IMR-90 (cell line): ENCODE measurements around the gene FER. TPM values are rescaled to one million over a fixed set of nuclear protein-coding genes. Genes with fewer than 3 reads are reported as not detected.

Experiments used
- ATAC-seq: fragments of 200-7000 bp; cut with Tn5 transposase; 2 replicates; pipeline ENCODE4 v1.9.1; 2020; ENCODE audit warnings: low read depth, mild to moderate bottlenecking, moderate library complexity
- BruUV-seq: library from RNA; stranded (reverse); fragments of 400-500 nt; replicated peaks from 2 replicates; lab custom pipeline; 2021; lab: Mats Ljungman, UMichigan
- CTCF ChIA-PET: fragments of 300-600 bp; formaldehyde crosslinking; extraction: SDS; loops from one replicate; lab custom pipeline; 2021; ENCODE audit warnings: antibody characterized with exemption; lab: Yijun Ruan, JAX
- POLR2A ChIA-PET: fragments of 300-600 bp; sonication (Branson Sonifier 250); formaldehyde crosslinking; loops from one replicate; lab custom pipeline; 2022; ENCODE audit warnings: antibody characterized with exemption; ENCODE audit not compliant: unreplicated experiment; lab: Charles Lee
- DNase-seq: peaks from one replicate; pipeline ENCODE4 v3.0.0; 2013
- H2AFZ ChIP-seq: replicated peaks from 2 replicates; pipeline ENCODE3; 2013; ENCODE audit warnings: low read length, mild to moderate bottlenecking; ENCODE audit not compliant: poor library complexity
- H2AK5ac ChIP-seq: 2 replicates; pipeline ENCODE4 v1.6.1; 2013; ENCODE audit warnings: low read depth, low read length, inconsistent platforms
- H2AK9ac ChIP-seq: replicated peaks from 2 replicates; pipeline ENCODE3; 2013; ENCODE audit warnings: mild to moderate bottlenecking, low read depth, low read length, moderate library complexity; ENCODE audit not compliant: poor library complexity
- H2BK120ac ChIP-seq: 2 replicates; pipeline ENCODE4 v1.6.1; 2013; ENCODE audit warnings: low read depth, low read length, inconsistent platforms
- H2BK15ac ChIP-seq: 3 replicates; pipeline ENCODE4 v1.6.1; 2013; ENCODE audit warnings: low read depth, low read length, inconsistent platforms
- H2BK20ac ChIP-seq: 2 replicates; pipeline ENCODE4 v1.6.1; 2013; ENCODE audit warnings: low read depth, mild to moderate bottlenecking, inconsistent platforms, low read length, moderate library complexity
- H2BK5ac ChIP-seq: 2 replicates; pipeline ENCODE4 v1.6.1; 2013; ENCODE audit warnings: mild to moderate bottlenecking, low read depth, low read length, inconsistent platforms; ENCODE audit not compliant: poor library complexity, severe bottlenecking
- H3K14ac ChIP-seq: replicated peaks from 2 replicates; pipeline ENCODE4 v1.6.1; 2013; ENCODE audit warnings: low read depth, low read length, inconsistent platforms
- H3K18ac ChIP-seq: 2 replicates; pipeline ENCODE4 v1.6.1; 2013; ENCODE audit warnings: low read depth, low read length, control low read depth
- H3K23ac ChIP-seq: 2 replicates; pipeline ENCODE4 v1.6.1; 2013; ENCODE audit warnings: low read depth, low read length, inconsistent platforms
- H3K27ac ChIP-seq: 2 replicates; pipeline ENCODE4 v1.5.1; 2013; ENCODE audit warnings: mild to moderate bottlenecking, control low read depth, low read length; ENCODE audit not compliant: insufficient read depth
- H3K27me3 ChIP-seq: 2 replicates; pipeline ENCODE4 v1.6.1; 2013; ENCODE audit warnings: low read length; ENCODE audit not compliant: control insufficient read depth, insufficient read depth
- H3K36me3 ChIP-seq: 2 replicates; pipeline ENCODE4 v1.6.1; 2013; ENCODE audit warnings: low read length, mixed read lengths; ENCODE audit not compliant: control insufficient read depth, insufficient read depth
- H3K4ac ChIP-seq: 2 replicates; pipeline ENCODE4 v1.6.1; 2013; ENCODE audit warnings: low read depth, low read length, inconsistent platforms
- H3K4me1 ChIP-seq: 2 replicates; pipeline ENCODE4 v1.6.1; 2013; ENCODE audit warnings: low read length, mixed read lengths; ENCODE audit not compliant: control insufficient read depth, insufficient read depth
- H3K4me2 ChIP-seq: 2 replicates; pipeline ENCODE4 v1.6.1; 2013; ENCODE audit warnings: low read depth, mild to moderate bottlenecking, control low read depth, low read length, moderate library complexity
- H3K4me3 ChIP-seq: 2 replicates; pipeline ENCODE4 v1.5.1; 2013; ENCODE audit warnings: low read depth, mild to moderate bottlenecking, control low read depth, low read length, moderate library complexity; ENCODE audit not compliant: insufficient read depth
- H3K56ac ChIP-seq: 2 replicates; pipeline ENCODE4 v1.6.1; 2013; ENCODE audit warnings: low read length, inconsistent platforms; ENCODE audit not compliant: insufficient read depth; ENCODE audit errors: extremely low read depth
- H3K79me1 ChIP-seq, 2 experiments: 2 replicates each; pipeline ENCODE4 v1.6.1; 2013; ENCODE audit warnings: low read length in 2 of 2, inconsistent platforms in 1 of 2, low read depth in 1 of 2
- H3K9ac ChIP-seq: 2 replicates; pipeline ENCODE4 v1.6.1; 2013; ENCODE audit warnings: low read depth, low read length, control low read depth
- H3K9me1 ChIP-seq: 2 replicates; pipeline ENCODE4 v1.6.1; 2013; ENCODE audit warnings: low read length, inconsistent platforms; ENCODE audit not compliant: insufficient read depth
- H3K9me3 ChIP-seq: 2 replicates; pipeline ENCODE4 v1.6.1; 2013; ENCODE audit warnings: low read length; ENCODE audit not compliant: control insufficient read depth, insufficient read depth
- H4K20me1 ChIP-seq: 2 replicates; pipeline ENCODE4 v1.6.1; 2013; ENCODE audit warnings: low read length, inconsistent platforms; ENCODE audit not compliant: insufficient read depth
- H4K5ac ChIP-seq: 2 replicates; pipeline ENCODE4 v1.6.1; 2013; ENCODE audit warnings: mild to moderate bottlenecking, low read depth, low read length, control low read depth
- H4K8ac ChIP-seq, 2 experiments: 2 replicates each; pipeline ENCODE4 v1.6.1; 2013; ENCODE audit warnings: low read depth in 2 of 2, low read length in 2 of 2, control low read depth in 1 of 2, inconsistent platforms in 1 of 2
- H4K91ac ChIP-seq: 2 replicates; pipeline ENCODE4 v1.6.1; 2013; ENCODE audit warnings: low read depth, low read length, inconsistent platforms; ENCODE audit not compliant: insufficient read depth
- NFE2L2 ChIP-seq: fragments of 150-350 bp; IDR thresholded peaks from 2 replicates; pipeline ENCODE4 v1.6.1; 2016; ENCODE audit warnings: low read depth, mild to moderate bottlenecking, low read length
- WGBS, 2 experiments: methylation state at CpG; one replicate each; pipeline versions ENCODE4 v1.1.5 to v1.1.7; 2013; ENCODE audit warnings: missing lambda C conversion rate in 2 of 2; ENCODE audit not compliant: insufficient read length in 1 of 2; ENCODE audit errors: extremely low coverage in 2 of 2; 5-methylcytosine and 5-hydroxymethylcytosine counted together
- dilution Hi-C: fragments of 300-500 bp; cut with HindIII; formaldehyde crosslinking; loops from one replicate; pipeline ENCODE4 v1.14.3; 2018; ENCODE audit warnings: low sequenced_read_pairs; ENCODE audit not compliant: unreplicated experiment
- in situ Hi-C: fragments of 300-500 bp; cut with MboI; formaldehyde crosslinking; loops from 3 replicates; pipeline ENCODE4 v1.14.3; 2019; ENCODE audit warnings: low sequenced_read_pairs, inconsistent platforms, mixed read lengths
- intact Hi-C: fragments of 100-400 bp; cut with micrococcal nuclease; formaldehyde crosslinking; loops from 2 replicates; pipeline ENCODE4 v1.10.0; 2022
- polyA plus RNA-seq, 3 experiments: library from polyadenylated mRNA; depleted of rRNA; stranded (reverse); fragments of >200 nt; gene quantifications; 2 replicates each; pipeline ENCODE4 v1.2.3, GENCODE V29; 2012; ENCODE audit warnings: low replicate concordance in 1 of 3
- total RNA-seq: library from RNA; depleted of rRNA; stranded (reverse); fragments of >200 nt; gene quantifications from 2 replicates; pipeline ENCODE4 v1.2.3, GENCODE V29; 2012
- TF ChIP-seq, protein P1 (sequence below): fragments of 150-350 bp; IDR thresholded peaks from 2 replicates; pipeline ENCODE4 v1.6.1; 2016; ENCODE audit warnings: low read depth, mild to moderate bottlenecking, low read length, moderate library complexity, borderline replicate concordance

FER gene
- total and polyA plus RNA-seq, 2 of the 4 experiments (the other 2 are of a cell fraction): 3.5 to 32.4 TPM

DNA sequence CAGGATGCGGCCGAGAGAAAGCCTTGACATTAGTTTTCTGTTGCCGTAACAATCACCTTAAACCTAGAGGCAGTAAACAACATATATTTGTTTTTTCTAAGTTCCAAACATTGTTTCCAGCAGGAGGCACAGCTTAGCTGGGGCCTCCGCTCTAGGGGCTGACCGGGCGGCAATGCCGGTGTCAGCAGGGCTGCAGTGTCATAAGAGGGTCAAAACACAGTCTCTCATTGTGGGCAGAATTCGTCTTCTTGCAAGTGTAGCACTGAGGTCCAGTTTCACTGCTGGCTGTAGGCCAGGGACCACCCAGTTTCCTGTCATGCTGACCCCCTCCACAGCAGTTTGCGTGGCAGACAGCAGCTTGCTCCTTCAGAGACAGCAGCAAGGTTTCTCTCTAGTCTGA lies 475.8 kb downstream of the FER start:
- BruUV-seq: no TSS peak
- dilution Hi-C loops: no loop called here
- H4K20me1 ChIP-seq: no peaks in the 10 kb centered on the region

More for the DNA sequence above, 475.8 kb downstream of the FER start:
- in situ Hi-C loops (no loop called here), intact Hi-C loops (no loop called here)
- Histone ChIP-seq H3K56ac (no peak overlapping the region), H3K4ac (no peak overlapping the region), H3K79me1 (no peaks in the 10 kb centered on the region), H2AK5ac (no peak overlapping the region), H3K4me3 (no peak overlapping the region), H2BK120ac (no peak overlapping the region), H3K18ac (no peak overlapping the region), H3K23ac (no peak overlapping the region), H2BK15ac (no peak overlapping the region), H3K4me1 (no peaks in the 10 kb centered on the region), H3K4me2 (no peak overlapping the region), H2BK20ac (no peak overlapping the region), H3K27ac (no peak overlapping the region), H3K27me3 (no peaks in the 10 kb centered on the region; the same call in 1 of the 2 replicates), H3K36me3 (no peaks in the 10 kb centered on the region), H4K8ac (no peak overlapping the region), H3K14ac (no peak overlapping the region), H3K9me3 (no peaks in the 10 kb centered on the region), H2AFZ (peak overlapping the region; percentile 44), H3K9ac (no peak overlapping the region), H2BK5ac (no peak overlapping the region), H3K9me1 (no peaks in the 10 kb centered on the region; the same call in 1 of the 2 replicates), H2AK9ac (no peak overlapping the region), H4K5ac (no peak overlapping the region), H4K91ac (no peak overlapping the region)
- POLR2A ChIA-PET: no interaction called here
- ATAC-seq (no peak), DNase-seq (no peak)
- CTCF ChIA-PET: no interaction called here
- 20% methylated on average over 1 of the region's 9 CpGs; no CpG with 5 or more reads in 1 of the 2 experiments for WGBS, 2 experiments
- TF ChIP-seq, protein P1, sequence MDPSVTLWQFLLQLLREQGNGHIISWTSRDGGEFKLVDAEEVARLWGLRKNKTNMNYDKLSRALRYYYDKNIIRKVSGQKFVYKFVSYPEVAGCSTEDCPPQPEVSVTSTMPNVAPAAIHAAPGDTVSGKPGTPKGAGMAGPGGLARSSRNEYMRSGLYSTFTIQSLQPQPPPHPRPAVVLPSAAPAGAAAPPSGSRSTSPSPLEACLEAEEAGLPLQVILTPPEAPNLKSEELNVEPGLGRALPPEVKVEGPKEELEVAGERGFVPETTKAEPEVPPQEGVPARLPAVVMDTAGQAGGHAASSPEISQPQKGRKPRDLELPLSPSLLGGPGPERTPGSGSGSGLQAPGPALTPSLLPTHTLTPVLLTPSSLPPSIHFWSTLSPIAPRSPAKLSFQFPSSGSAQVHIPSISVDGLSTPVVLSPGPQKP: no peak
- no peak for TF ChIP-seq NFE2L2
